Keratinocyte (primary cell): ENCODE measurements around the gene ZBTB20. TPM values are rescaled to one million over a fixed set of nuclear protein-coding genes. Genes with fewer than 3 reads are reported as not detected.

Experiments used
- DNase-seq: peaks from one replicate; pipeline ENCODE4 v3.0.0-alpha.2; 2011; ENCODE audit warnings: low read depth, missing footprints, low spot score
- FAIRE-seq: peaks from 2 replicates; lab custom pipeline; 2011; peaks lifted over from hg19 to GRCh38; lab: Jason Lieb, UNC
- H2AFZ ChIP-seq: 2 replicates; pipeline ENCODE4 v1.6.0; 2012; ENCODE audit warnings: low read length, control low read depth, inconsistent platforms; ENCODE audit not compliant: control insufficient read depth
- H3K27ac ChIP-seq: 2 replicates; pipeline ENCODE4 v1.5.1; 2011; ENCODE audit warnings: low read length; ENCODE audit not compliant: control insufficient read depth, insufficient read depth
- H3K27me3 ChIP-seq: 3 replicates; pipeline ENCODE4 v1.6.0; 2011; ENCODE audit warnings: low read length; ENCODE audit not compliant: control insufficient read depth, insufficient read depth; ENCODE audit errors: extremely low read depth
- H3K36me3 ChIP-seq, 2 experiments: 2 replicates in 1 of 2; 3 replicates in 1 of 2; pipeline ENCODE4 v1.5.1; 2011; ENCODE audit warnings: low read length in 2 of 2, mild to moderate bottlenecking in 1 of 2; ENCODE audit not compliant: control insufficient read depth in 2 of 2, insufficient read depth in 2 of 2; ENCODE audit errors: extremely low read depth in 1 of 2
- H3K4me1 ChIP-seq: 3 replicates; pipeline ENCODE4 v1.5.1; 2011; ENCODE audit warnings: low read length; ENCODE audit not compliant: control insufficient read depth, insufficient read depth; ENCODE audit errors: extremely low read depth
- H3K4me2 ChIP-seq: 3 replicates; pipeline ENCODE4 v1.6.0; 2011; ENCODE audit warnings: low read depth, low read length; ENCODE audit not compliant: control insufficient read depth, insufficient read depth; ENCODE audit errors: extremely low read depth
- H3K4me3 ChIP-seq, 3 experiments: fragments of 200-600 bp in 1 of 3; sonication (generic) in 1 of 3; 2 replicates in 2 of 3; 3 replicates in 1 of 3; pipeline ENCODE4 v1.5.1; 2011 to 2016; ENCODE audit warnings: low read length in 3 of 3, mild to moderate bottlenecking in 3 of 3, control low read depth in 2 of 3, inconsistent platforms in 1 of 3, low read depth in 1 of 3, mixed read lengths in 1 of 3, mixed run types in 1 of 3, moderate library complexity in 1 of 3; ENCODE audit not compliant: control insufficient read depth in 2 of 3, insufficient read depth in 2 of 3; ENCODE audit errors: extremely low read depth in 1 of 3
- H3K79me2 ChIP-seq: 2 replicates; pipeline ENCODE4 v1.6.0; 2012; ENCODE audit warnings: low read length; ENCODE audit not compliant: control insufficient read depth, insufficient read depth
- H3K9ac ChIP-seq: 3 replicates; pipeline ENCODE4 v1.6.0; 2011; ENCODE audit warnings: low read length; ENCODE audit not compliant: control insufficient read depth, insufficient read depth; ENCODE audit errors: extremely low read depth
- H3K9me1 ChIP-seq: 3 replicates; pipeline ENCODE4 v1.6.0; 2011; ENCODE audit warnings: low read length; ENCODE audit not compliant: control insufficient read depth, insufficient read depth; ENCODE audit errors: extremely low read depth
- H3K9me3 ChIP-seq: 2 replicates; pipeline ENCODE4 v1.5.1; 2012; ENCODE audit warnings: low read depth, low read length; ENCODE audit not compliant: control insufficient read depth
- H4K20me1 ChIP-seq: 3 replicates; pipeline ENCODE4 v1.6.0; 2011; ENCODE audit warnings: low read length; ENCODE audit not compliant: control insufficient read depth, insufficient read depth; ENCODE audit errors: extremely low read depth
- EZH2 ChIP-seq: IDR thresholded peaks from one replicate; pipeline ENCODE4 v1.6.1; 2012; ENCODE audit warnings: inconsistent platforms, mild to moderate bottlenecking, low read length, moderate library complexity
- dilution Hi-C: fragments of 300-500 bp; cut with MboI; formaldehyde crosslinking; loops from one replicate; pipeline ENCODE4 v1.7.0; 2020; ENCODE audit warnings: low sequenced_read_pairs; ENCODE audit not compliant: extremely low pct_ligation_motif_present
- polyA plus RNA-seq, 5 experiments: library from polyadenylated mRNA; depleted of rRNA in 3 of 5; stranded (reverse) in 3 of 5; stranded (forward) in 1 of 5; unstranded in 1 of 5; fragments of >200 nt; gene quantifications; 1 replicate in 1 of 5; 2 replicates in 3 of 5; 3 replicates in 1 of 5; pipeline versions ENCODE4 v1.2.1 to v1.2.3, GENCODE V29; 2011 to 2012; ENCODE audit warnings: missing spikeins in 2 of 5, low read depth in 1 of 5, low replicate concordance in 1 of 5
- TF ChIP-seq, protein P1 (sequence below), 3 experiments: IDR thresholded peaks in 1 of 3; conservative IDR thresholded peaks in 1 of 3; optimal IDR thresholded peaks in 1 of 3; 2 replicates in 2 of 3; 3 replicates in 1 of 3; pipeline versions ENCODE3 to v1.5.1; 2011; ENCODE audit warnings: low read length in 3 of 3, mild to moderate bottlenecking in 3 of 3, moderate library complexity in 2 of 3, control low read depth in 1 of 3, inconsistent platforms in 1 of 3; ENCODE audit not compliant: insufficient read depth in 2 of 3; ENCODE audit errors: extremely low read depth in 1 of 3

Gene ZBTB20
- polyA plus RNA-seq, 1 donor (not counting 4 experiments of a cell fraction or from before 2014, with no cell fraction given): 0.52 TPM

DNA sequence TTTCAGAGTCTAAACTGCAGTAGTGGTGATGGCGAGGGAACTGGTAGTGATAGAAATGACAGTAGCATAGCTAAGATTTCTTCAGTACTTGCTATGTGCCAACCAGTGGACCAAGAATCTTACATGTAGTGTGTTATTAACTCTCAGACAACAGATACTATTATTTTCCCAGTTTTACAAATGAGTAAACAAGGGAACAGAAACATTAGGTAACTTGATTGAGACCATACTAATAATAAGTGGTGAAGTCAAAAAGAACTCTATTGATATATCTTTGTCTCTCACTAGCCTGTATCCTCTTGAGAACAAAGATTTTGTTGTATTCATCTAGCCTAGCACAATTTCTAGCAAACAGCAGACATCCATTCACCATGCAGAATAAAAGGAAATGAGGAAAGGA is 250.1 kb downstream of the ZBTB20 start:
- Histone ChIP-seq H3K27me3 (no peaks in the 10 kb centered on the region), H3K4me1 (no peaks in the 10 kb centered on the region), H2AFZ (no peak overlapping the region), H3K9me3 (no peaks in the 10 kb centered on the region), H3K27ac (no peak overlapping the region), H3K4me3 (no peak overlapping the region), H3K9ac (no peak overlapping the region), H3K36me3 (no peaks in the 10 kb centered on the region), H4K20me1 (no peaks in the 10 kb centered on the region), H3K9me1 (no peaks in the 10 kb centered on the region), H3K79me2 (no peaks in the 10 kb centered on the region), H3K4me2 (no peak overlapping the region)
- dilution Hi-C loops: no loop called here
- TF ChIP-seq, protein P1, sequence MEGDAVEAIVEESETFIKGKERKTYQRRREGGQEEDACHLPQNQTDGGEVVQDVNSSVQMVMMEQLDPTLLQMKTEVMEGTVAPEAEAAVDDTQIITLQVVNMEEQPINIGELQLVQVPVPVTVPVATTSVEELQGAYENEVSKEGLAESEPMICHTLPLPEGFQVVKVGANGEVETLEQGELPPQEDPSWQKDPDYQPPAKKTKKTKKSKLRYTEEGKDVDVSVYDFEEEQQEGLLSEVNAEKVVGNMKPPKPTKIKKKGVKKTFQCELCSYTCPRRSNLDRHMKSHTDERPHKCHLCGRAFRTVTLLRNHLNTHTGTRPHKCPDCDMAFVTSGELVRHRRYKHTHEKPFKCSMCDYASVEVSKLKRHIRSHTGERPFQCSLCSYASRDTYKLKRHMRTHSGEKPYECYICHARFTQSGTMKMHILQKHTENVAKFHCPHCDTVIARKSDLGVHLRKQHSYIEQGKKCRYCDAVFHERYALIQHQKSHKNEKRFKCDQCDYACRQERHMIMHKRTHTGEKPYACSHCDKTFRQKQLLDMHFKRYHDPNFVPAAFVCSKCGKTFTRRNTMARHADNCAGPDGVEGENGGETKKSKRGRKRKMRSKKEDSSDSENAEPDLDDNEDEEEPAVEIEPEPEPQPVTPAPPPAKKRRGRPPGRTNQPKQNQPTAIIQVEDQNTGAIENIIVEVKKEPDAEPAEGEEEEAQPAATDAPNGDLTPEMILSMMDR (optimal IDR thresholded peaks at IDR 0.05 in 1 of 3, IDR thresholded peaks at IDR 0.05 in 1 of 3, conservative IDR thresholded peaks at IDR 0.05 in 1 of 3; ENCODE audit: extremely low read depth in 1 of 3, insufficient read depth in 2 of 3, low read length in 3 of 3): no peak
- no peak for TF ChIP-seq EZH2
- DNase-seq (no peak), FAIRE-seq (no peak)

DNA sequence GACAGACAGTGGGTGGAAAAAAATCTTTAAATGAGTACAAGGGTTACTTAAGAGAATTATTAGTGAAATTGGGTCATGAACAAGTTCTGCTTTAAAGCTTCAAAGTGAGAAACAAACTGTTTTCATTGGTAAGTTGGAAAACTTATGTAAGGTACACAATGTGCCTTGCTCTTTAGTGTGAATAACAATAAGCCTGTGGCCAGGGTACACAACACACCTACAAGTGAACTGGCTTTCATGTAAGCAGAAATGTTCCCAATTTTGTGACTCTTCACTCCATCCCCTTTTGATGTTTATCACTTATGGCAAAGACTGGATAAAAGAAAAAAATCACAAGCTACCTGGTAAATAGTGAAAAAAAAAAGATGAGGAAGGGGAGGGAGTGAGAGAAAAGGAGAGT is 253.7 kb downstream of the ZBTB20 start:
- DNase-seq (no peak), FAIRE-seq (no peak)
- H3K27ac ChIP-seq: no peak overlapping the region
- no peaks in the 10 kb centered on the region for H3K27me3 ChIP-seq
- H2AFZ ChIP-seq: no peak overlapping the region
- H3K4me3 ChIP-seq: no peak overlapping the region
- H3K79me2 ChIP-seq: no peaks in the 10 kb centered on the region
- dilution Hi-C loops: no loop called here
- no peak overlapping the region for H3K9ac ChIP-seq
- no peaks in the 10 kb centered on the region for H4K20me1 ChIP-seq
- H3K4me2 ChIP-seq: no peak overlapping the region
- TF ChIP-seq EZH2: no peak
- TF ChIP-seq, protein P1 (optimal IDR thresholded peaks at IDR 0.05 in 1 of 3, IDR thresholded peaks at IDR 0.05 in 1 of 3, conservative IDR thresholded peaks at IDR 0.05 in 1 of 3; ENCODE audit: extremely low read depth in 1 of 3, insufficient read depth in 2 of 3, low read length in 3 of 3): no peak
- H3K9me1 ChIP-seq: no peaks in the 10 kb centered on the region
- no peaks in the 10 kb centered on the region for H3K36me3 ChIP-seq
- H3K9me3 ChIP-seq: no peaks in the 10 kb centered on the region
- H3K4me1 ChIP-seq: no peaks in the 10 kb centered on the region
